HS-5 (cell line): ENCODE results near the gene SCN2A.
"Not testable (repeated sequence)": the region's sequence is repeated elsewhere in the genome, so short reads cannot be mapped to it uniquely, and the experiment has no call there.

ENCODE experiments used
- DNase-seq: peaks from one replicate; pipeline ENCODE4 v3.0.0-alpha.2; 2012; ENCODE audit warnings: low read depth

Gene SCN2A

DNA sequence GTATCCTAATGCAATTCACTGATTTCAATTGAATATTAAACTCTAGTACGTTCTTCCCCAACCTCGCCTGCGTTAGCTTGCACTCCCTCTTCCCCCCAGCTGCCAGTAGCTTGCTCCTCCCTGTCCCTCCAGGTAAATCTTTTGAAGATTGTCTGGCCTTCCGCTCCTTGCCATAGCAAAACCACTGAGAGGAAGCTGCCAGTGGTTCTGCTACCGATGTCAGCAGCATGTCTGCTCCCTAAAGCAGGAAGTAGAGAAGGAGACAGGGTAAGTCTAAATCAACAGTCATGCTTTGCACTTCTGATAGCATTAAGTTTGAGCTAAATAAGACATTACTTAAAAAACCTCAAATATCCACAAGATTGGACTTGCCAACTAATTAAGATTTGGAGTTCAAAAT lies 89.1 kb downstream of the SCN2A start:
- DNase-seq = no peak

DNA sequence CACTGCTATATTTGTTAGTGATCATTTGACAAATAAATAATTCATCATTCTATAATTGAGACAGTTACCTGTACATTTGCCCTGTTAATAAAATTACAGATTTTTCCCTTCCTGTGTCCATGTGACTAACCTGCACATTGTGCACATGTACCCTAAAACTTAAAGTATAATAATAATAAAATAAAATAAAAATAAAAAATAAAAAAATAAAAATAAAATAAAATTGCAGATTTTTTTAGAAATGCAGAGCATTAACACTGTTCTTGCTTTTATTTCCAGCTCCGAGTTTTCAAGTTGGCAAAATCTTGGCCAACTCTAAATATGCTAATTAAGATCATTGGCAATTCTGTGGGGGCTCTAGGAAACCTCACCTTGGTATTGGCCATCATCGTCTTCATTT lies 105.1 kb downstream of the SCN2A start:
- DNase-seq = not testable (repeated sequence)

DNA sequence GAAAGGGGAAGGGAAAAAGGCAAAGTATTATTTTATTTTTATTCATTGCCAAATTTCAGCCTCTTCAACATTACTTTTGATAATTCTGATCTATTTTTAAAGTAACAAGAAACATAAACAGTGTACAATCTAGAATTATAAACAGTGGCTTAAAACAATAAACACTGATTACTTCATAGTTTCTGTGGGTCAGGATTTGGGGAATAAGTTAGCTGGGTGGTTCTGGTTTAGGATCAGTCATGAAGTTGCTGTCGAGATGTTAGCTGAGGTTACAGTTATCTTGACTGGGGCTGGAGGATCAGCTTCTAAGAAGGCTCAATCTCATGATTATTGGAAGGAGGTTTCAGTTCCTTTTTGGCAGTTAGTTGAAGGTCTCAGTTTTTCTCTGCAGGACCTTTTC lies 109.2 kb downstream of the SCN2A start:
- no peak for DNase-seq

DNA sequence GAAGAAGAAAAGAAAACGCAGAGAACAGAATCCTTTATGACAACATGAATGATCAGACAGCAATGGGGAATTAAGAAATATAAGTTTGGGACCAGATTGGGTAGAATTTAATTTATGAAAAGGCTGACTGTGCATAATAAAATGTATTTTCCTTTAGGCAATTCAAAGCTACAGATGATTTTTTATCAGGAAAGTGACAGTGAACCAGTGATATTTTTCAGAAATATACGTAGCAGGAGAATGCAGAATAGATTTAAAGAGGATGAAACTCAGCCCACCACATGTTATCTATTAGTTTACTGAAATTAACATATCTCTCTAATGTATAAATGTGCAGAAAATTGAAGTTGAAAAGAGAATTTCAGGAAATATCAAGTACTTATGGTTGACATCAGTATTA lies 110.0 kb downstream of the SCN2A start:
- DNase-seq = no peak

DNA sequence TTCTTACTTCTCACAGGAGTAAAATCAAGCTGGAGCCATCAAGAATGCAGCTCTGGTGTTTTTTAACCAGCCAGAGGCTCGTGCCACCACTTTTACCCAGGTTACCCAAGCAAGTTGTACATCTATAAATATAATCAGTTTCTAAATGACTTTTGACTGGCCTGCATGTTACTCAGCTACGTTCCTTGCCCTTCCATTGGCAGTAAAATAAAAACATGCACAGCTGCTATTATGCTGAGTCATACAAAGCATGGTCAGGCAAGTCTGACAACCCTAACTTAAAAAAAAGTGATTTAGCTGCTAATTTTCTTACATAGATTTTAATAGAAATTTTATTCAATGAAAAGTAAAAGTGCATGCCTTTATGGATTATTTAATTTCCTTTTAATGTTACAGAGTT lies 118.5 kb downstream of the SCN2A start:
- peak; percentile 25 for DNase-seq

DNA sequence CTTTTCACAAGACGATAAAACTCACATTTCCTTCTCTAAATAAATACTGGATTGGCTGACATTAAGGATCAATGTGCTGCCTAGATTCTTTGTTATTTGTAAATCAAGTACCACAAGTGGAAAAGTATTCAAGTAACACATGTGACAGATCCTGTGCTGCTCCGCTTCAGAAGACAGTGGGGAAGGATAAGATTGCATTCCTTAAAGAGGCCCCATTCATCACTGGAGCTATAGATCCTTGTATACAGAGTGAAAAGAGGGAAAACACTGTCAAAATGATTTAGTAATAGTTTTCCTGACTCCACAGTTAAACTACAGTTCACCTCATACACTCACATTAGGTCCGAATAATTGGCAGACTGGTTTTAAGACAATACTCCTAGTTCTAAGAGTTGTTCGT lies 122.3 kb downstream of the SCN2A start:
- DNase-seq = no peak

DNA sequence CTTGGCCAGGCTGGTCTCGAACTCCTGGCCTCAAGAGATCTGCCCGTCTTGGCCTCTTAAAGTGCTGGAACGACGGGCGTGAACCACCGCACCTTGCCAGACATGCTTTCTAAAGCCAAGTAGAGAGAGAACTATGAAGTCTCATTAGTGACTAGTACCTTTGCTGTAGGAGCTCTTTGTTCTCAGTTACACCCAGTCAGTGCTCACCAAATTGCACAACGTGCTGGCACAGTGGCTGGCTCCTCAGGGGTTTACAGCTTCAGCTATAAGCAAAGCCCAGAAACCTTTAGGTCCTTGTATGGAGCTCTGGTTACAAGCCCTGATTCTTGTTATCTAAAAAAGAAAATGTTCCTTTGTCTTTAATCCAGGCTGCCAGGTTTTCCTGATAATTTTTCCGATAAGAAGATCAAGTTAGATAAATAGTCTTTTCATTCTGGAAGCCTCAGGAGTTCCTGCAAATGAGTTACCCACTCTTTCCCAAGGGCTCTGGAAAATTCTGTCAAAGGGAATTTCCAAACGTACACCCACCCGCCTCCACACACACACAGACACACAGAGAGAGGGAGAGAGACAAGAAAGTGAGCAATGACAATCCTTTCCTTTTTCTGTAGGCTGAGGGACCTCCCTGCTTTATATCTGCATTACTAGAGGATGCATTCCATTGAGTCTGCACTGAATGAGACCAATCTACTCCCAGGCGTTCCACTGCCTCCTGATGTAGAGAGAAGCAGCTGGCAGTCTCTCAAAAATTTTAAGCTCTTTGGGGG lies 130.1 kb downstream of the SCN2A start:
- no peak for DNase-seq

DNA sequence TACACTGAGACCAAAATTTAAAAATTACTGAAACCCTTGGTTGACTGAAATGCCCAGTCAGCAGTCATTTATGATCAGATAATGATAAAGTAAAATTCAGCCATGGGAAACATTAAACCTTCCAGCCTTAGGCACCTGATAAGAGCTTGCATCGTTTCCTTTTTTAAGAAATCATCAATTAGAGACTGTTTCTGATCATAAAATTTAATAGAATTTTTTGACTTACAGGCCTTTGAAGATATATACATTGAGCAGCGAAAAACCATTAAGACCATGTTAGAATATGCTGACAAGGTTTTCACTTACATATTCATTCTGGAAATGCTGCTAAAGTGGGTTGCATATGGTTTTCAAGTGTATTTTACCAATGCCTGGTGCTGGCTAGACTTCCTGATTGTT lies 130.7 kb downstream of the SCN2A start:
- no peak for DNase-seq

DNA sequence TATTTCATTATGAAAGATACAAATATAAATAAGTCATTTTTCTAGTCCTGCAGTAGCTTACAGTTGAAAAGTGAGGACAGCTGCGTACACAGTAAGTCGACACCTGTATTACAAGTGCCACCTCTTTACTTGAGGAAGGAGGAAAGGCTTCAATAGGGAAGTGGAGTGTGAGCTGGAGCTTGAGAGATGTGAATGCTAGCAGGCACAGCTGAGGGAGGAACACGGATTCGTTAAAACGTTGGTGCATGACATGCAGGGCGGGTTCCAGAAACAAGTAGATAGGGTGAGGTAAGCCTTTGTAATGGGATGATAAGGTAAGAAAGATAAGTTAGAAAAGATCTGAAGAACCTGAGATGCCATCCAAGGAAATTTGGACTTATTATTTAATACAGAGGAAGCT lies 132.1 kb downstream of the SCN2A start:
- DNase-seq = no peak

DNA sequence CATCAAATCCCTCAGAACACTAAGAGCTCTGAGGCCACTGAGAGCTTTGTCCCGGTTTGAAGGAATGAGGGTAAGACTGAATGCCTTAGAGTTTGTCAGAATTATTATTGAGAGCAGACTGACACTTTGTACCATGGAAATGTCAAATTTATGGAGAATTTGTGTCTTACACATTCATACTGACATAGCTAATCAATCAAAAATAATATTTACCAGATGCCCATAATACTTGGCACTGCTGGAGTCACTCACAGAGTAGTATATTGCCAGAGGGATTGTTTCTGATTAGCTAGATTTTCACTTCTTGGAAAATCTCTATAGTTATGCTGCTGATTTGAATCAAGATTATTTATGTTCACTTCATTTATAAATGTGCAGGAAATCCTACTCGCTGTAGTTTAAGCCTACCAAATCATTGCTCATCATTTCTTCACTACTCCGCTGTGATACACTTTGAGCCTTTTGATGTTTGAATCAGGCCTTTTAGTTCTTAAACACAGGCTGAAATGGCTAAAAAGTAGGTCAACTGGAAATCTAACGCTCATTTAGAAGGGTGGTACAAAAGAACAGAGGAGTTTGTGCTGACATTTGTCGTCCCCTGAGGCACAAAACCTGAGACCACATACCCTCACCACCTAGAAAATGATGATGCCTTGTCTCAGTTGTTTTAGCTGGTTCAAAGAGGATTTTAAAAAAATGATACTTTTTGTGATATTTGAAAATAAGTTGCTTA lies 134.2 kb downstream of the SCN2A start:
- no peak for DNase-seq

DNA sequence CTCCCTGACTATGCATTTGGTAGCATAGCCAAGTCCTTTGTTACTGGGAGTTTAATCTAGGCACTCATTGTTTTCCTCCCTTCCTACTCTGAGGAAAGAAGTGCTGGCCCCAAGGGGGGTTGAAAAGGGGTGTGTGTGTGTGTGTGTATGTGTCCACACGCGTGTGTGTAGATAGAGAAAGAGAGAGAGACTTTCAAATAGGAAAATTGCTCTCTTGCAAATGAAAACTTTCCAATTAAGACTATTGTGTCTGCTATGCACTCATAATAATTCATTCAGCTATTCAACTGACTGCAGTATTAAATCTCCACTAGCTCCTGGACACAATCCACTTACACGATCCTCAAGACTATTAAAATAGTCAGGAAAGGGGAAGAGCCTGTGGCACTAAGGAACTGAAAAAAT lies 137.4 kb downstream of the SCN2A start:
- no peak for DNase-seq

DNA sequence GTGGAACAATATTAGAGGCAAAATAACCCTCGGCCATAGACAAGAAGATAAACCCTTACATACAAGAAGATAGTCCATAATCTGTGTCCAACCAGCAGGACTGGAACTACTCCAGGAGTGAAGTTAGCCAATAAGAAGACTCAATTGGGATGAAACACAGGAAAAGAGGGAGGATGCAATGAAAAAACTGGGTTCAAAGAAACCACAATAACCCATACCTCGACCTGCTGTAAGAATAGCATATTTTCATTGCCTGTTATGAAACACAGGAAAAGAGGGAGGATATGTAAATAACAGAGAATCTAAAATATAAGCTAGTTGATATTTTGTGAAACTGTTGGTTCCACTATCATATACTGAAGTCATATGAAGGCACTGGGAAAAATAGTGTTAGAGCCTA lies 143.1 kb downstream of the SCN2A start:
- DNase-seq = no peak

DNA sequence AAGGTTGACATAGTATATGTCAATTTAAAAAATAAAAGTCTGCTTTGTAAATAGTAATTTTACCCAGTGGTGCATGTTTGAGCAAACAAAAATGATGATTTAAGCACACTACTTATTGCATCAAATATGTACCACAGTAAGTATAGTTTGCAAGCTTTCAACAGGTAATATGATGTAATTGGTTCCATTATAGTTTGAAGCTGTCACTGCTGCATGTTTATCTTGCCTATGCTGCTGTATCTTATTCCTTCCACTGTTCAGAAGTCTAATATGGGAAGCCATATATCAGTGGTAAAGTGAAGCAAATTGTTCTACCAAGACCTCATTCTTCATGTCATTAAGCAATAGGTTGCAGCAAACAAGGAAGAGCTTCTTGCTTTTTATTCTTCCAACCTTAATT lies 151.7 kb downstream of the SCN2A start:
- DNase-seq = no peak

DNA sequence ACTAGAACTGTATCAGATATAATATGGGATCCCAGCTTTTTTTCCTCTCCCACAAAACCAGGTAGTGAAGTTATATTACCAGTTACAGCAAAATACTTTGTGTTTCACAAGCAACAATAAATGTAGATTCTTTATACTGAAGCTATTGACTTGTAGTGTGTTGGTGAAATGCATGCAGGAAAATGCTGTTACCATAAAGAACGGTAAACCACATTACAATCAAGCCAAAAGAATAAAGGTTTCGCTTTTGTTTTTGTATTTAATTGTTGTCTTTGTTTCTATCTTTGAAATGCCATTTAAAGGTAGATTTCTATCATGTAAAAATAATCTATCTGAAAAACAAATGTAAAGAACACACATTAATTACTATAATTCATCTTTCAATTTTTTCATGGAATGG lies 152.6 kb downstream of the SCN2A start:
- DNase-seq = no peak

DNA sequence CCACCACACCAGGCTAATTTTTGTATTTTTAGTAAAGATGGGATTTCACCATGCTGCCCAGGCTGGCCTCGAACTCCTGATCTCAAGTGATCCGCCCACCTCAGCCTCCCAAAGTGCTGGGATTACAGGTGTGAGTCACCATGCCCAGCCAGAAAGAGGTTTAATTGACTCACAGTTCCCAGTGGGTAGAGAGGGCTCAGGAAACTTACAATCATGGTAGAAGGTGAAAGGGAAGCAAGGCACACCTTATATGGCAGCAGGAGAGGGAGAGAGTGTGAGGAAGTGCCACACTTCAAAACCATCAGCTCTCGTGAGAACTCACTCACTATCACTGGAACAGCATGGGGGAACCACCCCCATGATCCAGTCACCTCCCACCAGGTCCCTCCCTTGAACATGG lies 159.4 kb downstream of the SCN2A start:
- DNase-seq = not testable (repeated sequence)

DNA sequence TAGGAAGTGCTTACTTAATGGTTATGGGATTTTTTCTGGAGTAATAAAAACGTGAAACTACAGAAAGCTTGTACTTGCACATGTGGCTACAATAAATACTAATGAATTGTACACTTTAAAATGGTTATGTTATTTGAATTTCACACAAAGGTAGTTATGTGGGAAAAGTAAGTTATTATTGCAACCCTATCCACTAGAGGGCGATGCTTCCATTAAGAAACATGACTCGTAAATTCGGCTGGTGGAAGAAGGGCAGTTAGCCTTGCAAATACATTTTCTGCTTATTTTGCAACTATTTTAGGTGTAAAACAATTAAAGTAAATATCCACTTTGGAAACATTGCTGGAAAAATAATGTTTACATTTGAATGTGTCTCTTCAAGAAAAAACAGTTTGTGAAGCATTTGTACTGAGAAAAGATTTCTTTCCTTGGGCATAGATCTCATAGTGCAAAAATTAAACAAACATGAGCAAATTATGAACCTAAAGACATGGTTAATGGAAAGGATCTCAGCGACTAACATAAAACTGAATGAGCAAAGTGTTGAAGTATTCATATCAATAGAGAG lies 162.2 kb downstream of the SCN2A start:
- peak; percentile 42 for DNase-seq

DNA sequence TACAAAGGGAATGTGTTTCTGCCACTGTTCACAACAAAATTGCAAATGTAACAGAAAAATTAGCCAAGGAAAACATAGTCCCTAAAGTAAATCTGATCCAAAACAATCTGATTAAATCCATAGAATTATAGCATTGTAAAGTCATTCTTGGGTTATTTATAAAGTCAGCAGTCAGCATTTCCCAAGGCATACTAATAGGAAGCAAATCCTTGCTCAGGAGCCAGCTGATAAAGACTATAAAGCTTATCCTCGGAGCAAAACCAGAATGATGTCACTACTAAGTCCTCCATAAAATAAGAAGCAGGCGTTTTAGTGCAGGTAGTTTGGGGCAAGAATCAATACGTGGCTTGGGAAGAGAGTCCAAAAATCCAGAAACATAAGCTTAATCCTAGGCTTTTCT lies 162.9 kb downstream of the SCN2A start:
- DNase-seq = no peak

DNA sequence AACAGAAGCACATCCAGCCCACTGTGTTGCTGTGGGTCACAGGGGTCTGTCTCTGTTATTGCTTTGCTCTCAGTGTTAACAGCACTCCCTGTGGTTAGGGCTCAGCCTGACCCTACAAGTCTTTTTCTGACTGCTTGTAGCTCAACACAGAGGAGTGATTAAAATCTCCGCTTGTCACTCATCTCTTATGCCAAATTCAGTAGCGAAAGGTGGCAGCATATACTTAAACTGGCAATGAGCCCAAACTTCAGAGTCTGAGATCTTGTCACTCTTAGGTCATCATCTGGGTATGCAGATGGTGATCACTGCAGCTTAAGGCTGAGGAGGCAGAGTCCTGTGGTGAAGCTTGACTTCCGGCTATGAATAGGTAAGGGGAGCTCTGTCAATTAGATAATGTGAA lies 167.0 kb downstream of the SCN2A start:
- DNase-seq = no peak

DNA sequence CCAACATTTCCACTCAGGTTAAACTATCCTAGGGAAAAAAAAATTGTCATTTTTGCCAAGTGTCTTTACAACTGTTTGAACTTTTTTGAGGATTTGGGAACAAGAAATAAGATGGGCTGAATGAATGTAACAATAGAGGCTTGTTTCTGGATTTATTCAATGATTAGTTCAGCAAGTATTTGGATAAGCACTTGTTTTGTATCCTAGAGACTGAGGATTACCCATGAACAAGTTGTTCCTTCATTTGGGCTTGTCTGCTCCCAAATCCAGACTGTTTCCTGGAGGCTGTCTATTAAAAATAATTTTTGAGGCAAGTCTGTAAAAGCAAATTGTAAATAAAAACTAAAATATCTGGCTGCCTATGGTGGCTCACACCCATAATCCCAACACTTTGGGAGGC lies 168.3 kb downstream of the SCN2A start:
- DNase-seq = no peak

DNA sequence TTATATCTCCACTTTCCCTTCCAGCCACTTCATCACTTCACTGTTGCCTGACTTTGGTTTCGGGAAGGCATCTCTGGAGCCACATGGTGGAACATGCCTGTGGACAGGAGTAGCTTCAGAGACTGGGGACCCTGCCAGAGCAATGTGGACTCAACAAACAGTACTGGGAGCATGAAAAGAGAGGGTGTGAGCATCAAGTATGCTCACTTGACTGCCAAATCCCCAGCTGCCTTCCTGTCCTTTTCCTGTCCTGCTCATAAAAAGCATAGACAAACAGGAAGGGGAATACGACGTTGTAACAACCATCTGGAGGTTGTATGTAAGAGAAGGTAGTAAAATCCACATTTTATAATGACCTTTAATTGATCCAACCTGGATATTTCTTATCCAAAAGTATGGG lies 169.0 kb downstream of the SCN2A start:
- no peak for DNase-seq

DNA sequence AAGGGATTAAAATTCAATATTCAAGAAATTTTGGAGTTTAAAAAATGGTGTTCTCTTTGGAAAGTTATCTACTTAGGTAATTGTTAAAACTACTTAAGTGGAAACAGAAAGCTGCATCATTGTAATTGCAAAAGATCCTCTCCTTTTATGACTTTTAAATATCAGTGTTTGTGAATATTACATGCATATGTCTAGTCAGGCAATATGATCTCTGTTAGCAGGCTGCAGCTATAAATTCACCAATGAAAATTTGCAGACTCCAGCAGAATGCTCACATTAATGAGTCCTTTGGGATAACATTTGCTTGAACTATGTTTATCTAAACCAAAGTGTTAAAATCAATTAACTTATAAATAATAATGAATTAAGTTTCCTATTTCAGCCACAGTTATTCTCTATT lies 171.1 kb downstream of the SCN2A start:
- no peak for DNase-seq

DNA sequence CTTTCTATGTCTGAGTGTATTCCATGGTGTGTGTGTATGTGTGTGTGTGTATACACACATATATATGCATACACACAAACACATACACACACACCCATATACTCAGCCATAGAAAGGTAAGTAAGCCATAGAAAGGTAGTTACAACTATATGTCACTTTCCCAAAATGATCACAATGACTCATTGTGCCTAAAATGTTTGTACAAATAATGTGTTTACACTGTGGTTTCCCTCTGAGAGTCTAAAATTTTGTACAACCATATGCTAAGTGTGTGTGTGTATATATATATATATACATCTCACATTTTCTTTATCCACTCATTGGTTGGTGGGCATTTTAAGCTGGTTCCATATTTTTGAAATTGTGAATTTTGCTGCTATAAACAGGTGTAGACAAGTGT lies 175.0 kb downstream of the SCN2A start:
- no peak for DNase-seq

DNA sequence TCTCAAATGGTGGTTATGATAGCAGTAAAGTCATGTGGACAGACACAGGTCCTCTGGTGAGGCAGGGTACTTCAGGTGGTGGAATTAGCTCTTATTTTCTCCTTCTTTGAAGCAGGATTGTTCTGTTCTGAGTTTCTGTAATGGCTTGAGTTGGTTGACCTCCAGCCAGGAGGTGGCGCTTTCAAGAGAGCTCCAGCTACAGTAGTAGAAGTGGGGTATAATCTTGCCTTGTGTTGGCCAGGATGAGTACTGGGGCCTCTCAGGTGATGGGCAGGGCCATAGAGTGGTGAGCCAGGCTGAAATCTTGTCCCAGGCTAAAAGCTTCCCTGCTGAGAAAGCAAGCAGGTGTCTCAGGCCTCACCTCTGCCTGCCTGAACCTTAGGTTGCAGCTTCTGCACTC lies 177.8 kb downstream of the SCN2A start:
- no peak for DNase-seq

DNA sequence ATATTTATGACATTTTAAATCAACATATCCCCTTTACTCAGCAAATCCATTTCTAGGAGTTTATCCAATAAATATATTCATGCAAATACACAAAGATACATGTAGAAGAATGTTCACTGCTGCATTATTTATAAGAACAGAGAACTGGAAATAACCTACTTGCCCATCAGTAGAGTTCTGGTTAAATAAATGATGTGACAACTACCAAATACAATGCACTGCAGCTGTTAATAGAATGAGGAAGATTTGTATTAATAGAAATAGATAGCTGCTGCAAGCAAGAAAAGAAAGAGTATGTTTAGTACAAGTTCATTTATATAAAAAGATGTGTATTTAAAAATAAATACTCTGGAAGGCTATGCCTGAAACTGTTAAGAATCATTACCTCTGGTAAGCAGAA lies 181.0 kb downstream of the SCN2A start:
- no peak for DNase-seq
